NCI-H345 treated with DMSO at 0.1 percent for 48 hours (cell line): Measurements from ENCODE around the gene COX4I1.
"Not testable (repeated sequence)": the region's sequence is repeated elsewhere in the genome, so short reads cannot be mapped to it uniquely, and the experiment has no call there.

Experiments used
- DNase-seq: peaks from one replicate; lab custom pipeline; 2025; ENCODE audit not compliant: unreplicated experiment; lab: John Stamatoyannopoulos, UW

Gene COX4I1

DNA sequence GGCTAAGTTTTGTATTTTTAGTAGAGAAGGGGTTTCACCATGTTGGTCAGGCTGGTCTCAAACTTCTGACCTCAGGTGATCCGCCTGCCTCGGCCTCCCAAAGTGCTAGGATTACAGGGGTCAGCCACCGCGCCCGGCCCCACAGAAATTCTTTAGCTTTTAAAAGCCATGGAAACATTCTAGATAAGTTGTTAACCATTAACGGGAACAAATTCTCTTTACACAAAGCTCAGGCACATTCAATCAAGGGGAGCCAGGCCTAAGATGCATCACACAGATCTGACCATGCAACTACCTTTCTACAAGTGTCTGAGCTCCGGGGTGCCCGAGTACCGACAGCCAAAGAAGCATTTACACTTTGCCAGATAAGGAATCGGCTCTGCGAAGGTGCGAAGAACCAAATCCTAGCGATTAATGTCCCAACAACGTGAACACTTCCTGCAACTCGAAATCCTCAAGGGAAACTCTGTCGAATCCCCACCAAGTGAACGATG is 1.2 kb upstream of the COX4I1 start:
- no peak for DNase-seq

- no peak for DNase-seq
Observed at GRCh38 chr16:85798901-85799496, 496 bp upstream of the COX4I1 start.

- no peak for DNase-seq
Observed at GRCh38 chr16:85800321-85800669, 800 bp downstream of the COX4I1 start.

DNA sequence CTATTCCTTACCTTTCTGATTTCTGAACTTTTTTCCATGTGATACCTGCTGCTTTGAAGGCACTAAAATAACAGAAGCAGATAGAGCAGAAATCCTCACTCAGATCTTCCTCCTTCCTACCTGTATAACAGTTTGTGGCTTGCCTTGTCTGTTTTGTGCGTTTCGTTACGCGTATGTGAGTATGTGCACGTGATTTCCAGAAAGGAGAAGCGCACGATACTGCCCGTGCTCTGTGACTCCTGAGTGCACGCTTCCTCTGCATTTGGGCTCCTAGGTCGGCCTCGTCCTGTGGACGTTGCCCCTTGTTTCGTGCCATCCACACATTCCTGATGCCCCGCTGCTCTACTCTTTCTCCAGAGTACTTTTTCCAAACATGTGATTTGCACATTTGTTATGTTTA is 4.1 kb downstream of the COX4I1 start:
- DNase-seq: no peak

DNA sequence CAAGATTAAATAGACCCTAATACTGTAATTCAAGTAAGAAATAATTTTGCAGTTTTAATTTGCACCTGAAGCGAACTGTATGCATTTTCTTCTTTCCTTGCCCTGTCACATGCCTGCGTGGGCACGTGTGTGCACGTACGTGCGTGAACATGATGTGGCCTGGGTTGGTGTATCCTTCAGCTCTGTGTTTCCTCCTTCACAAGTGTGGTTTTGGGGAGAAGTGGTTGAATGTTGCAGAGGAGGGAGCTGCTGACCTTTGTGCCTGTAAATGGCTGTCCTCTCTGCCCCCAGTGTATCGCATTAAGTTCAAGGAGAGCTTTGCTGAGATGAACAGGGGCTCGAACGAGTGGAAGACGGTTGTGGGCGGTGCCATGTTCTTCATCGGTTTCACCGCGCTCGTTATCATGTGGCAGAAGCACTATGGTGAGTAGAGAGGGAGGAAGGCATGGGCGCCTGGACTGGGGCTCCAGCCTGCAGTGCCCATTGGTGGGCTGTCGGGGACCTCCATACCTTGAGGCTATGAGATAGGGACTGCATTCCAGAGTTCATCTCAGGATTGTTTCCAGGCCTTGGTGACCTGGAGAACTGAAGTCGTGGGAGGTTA is 6.0 kb downstream of the COX4I1 start:
- no peak for DNase-seq

DNA sequence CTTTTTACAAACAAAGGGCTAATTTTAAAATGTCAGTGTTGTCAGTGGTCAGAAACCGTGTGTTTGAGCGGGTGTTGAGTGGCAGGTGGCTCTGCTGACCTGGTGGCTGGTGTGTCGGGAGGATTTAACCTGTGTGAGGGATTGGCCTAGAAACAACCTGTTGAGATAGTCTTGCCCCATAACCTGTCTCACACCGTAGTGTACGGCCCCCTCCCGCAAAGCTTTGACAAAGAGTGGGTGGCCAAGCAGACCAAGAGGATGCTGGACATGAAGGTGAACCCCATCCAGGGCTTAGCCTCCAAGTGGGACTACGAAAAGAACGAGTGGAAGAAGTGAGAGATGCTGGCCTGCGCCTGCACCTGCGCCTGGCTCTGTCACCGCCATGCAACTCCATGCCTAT is 7.0 kb downstream of the COX4I1 start:
- no peak for DNase-seq

- DNase-seq: not testable (repeated sequence)
Observed at GRCh38 chr16:85807340-85807739, 7.8 kb downstream of the COX4I1 start.

- not testable (repeated sequence) for DNase-seq
Observed at GRCh38 chr16:85808104-85808503, 8.6 kb downstream of the COX4I1 start.

DNA sequence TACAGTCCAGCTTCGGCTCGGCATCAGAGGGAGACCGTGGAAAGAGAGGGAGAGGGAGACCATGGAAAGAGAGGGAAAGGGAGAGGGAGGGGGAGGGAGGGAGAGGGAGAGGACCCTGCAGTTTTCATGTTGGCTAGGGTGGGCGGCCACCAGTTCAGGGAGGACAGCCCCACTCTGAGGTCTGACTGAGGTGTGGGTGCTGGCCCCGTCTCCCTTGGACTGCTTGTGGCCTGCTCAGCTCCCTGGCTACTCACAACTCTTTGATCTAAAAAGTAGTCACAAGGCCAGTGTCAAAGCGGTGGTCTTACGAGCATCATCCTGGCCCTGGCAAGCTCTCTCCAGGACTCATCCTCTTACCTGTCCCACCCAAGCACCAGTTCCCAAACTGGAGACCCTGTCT is 9.4 kb downstream of the COX4I1 start:
- DNase-seq: no peak

DNA sequence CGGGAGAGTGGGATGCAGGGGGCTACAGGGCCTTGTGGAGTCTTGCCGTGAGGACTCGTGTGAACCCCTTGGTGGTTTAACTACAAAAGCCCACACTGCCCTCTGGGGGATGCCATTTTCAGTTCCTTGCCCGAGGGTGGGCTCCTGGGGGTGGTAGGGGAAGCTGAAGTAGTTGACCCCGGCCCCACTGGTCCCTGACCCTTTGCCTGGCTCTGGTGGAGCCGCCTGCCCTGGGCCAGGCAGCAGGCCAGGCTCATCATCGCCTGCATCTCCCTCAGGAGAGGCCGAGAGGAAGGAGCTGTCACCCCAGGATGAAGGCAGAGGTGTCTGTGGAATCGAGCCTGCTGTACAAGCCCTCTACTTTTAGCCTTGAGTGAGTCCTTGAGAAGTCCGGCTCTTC is 10.2 kb downstream of the COX4I1 start:
- DNase-seq: no peak

DNA sequence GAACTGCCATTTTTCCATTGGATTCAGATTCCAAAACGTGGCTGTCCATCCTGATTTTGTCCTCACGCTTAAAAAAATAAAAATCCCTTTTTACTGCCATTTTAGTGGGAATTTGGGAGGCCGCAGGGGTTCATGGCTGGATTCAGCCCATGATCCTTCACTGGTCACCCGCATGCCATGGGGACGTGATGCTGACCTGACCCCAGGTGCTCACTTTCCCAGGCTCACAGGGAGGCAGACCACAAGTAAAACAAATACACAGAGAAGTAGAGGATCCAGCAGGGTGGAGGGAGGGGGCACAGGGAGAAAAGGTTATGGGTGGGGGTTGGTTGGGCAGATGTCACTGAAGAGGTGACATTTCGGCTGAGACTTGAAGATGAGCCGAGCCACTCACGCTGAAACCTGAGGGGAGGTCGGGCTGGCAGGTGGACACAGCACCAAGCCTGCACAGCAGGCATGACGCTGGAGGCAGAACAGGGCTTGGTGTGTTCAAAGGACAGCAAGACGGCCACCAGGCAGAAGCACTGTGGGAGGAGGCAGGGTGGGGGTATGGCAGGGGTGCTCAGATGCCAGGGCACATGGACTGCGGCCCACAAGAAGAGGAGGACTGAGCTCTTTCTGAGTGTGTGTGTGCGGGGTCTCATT is 10.7 kb downstream of the COX4I1 start:
- no peak for DNase-seq

DNA sequence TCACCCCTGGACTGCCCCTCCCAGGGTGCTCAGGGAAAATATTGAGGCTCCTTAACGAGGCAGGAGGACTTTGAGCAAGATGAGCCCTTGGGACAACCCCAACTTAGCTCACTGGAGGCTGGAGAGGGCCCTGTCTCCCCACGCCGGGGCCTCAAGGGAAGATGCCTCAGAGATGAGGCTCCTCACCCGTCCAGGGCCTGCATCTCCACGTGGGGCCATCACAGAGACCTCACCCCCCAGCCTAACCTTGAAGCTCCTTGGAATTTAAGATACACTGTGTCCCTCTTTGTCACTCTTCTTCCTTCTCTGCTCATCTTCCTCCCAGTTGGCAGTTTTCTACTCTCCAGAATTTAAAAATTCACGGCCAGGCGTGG is 11.2 kb downstream of the COX4I1 start:
- no peak for DNase-seq

DNA sequence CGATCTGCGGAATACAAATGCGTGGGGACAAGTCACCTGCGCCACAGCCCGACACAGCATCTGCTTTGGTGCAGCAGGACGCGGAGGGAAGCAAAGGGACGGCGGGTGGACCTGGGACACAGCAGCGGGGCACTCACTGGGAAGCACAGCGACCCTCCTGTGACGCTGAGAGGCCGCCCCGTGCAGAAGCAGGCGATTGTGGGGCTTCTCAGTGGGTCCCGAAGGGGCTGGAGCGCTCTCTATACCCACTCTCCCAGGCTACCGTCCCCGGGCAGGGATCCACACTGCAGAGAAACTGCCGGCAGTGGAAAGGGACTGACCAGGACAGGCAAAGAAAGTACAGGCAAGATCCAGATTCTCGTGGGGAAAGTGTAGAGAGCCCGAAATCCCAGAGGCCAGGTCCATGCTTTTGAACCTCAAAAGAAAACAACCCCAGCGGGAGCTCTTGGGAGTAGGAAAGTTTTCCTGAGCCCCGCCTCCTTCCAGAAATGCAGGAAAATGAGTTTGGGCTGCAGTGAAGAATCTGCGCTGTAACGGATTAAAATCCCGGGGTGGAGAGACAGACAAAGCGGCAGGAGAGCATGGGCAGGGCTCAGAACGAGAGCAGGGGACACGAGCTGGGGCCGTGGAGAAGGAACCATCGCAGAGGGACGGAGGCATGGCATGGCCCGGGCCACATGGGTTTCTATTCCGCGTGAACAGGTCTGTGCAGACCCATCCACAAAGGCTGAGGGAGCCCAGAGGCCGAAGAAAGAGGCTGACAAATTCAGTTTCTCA is 12.7 kb downstream of the COX4I1 start:
- no peak for DNase-seq

DNA sequence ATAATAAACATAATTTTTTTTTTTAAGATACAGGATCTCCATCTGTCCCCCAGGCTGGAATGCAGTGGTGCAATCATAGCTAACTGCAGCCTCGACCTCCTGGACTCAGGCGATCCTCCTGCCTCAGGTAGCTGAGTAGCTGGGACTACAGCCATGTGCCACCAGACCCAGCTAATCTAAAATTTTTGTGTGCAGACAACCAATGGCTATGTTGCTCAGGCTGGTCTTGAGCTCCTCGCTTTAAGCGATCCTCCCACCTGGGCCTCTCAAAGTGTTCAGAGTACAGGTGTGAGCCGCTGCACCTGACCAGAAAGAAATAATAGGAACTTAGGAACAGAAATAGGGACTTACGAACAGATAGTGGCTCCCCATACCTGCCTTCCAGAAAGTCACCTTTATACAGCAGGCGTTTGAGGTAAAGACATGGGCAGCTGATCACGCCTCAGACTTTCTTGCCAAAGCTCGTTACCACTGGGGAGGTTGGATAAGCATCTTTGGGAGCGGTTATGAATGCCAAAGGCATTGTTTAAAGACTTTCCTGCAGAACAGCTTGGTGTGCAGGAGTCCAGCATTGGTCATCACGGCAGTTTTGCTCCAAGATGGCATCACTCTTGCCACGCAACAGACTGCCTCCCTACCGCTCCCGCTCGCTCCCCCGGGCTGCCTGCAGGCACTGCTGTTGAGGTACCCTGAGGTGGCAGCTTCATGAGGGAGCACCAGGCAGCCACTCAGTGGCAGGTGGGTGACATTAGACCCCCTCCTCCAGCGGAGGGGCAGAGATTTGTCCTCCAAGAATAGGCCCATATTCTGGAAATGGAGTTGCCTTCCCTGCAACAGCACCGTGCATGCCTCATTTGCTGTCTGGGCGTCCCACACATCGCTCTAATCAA is 13.6 kb downstream of the COX4I1 start:
- DNase-seq: no peak

DNA sequence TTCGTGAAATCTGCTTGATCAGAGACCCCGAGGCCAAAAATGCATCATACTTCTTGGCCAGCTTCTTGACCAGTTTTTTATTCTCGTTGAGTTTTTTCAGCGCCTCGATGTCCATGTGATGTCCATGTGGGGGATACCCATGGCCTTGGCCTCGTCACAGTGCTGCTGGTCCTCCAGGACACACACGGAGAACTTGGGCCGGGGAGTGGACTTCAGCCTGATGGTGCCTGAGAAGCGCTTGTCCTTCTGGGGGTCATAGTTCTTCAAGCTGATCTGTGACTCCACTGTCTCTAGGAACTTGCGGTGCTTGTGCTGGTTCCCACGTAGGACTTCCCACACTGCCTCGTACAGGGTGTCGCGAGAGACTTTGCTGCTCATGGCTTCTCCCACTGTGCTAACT is 16.7 kb downstream of the COX4I1 start:
- no peak for DNase-seq

DNA sequence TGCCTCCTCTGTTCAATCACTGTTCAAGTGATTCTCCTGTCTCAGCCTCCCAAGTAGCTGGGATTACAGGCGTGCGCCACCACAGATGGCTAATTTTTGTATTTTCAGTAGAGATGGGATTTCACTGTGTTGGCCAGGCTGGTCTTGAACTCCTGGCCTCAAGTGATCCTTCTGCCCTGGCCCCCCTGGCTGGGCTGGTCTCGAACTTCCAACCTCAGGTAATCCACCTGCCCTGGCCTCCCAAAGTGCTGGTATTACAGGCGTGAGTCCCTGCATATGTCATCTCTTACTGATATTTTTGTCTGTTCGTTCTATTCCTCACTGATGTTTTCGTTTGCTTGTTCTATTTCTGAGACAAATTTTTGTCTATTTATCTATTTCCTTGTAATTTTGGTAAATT is 17.7 kb downstream of the COX4I1 start:
- DNase-seq: not testable (repeated sequence)

GRCh38 chr16:85819245-85819644 is 19.8 kb downstream of the COX4I1 start:
- DNase-seq: peak; percentile 10

DNA sequence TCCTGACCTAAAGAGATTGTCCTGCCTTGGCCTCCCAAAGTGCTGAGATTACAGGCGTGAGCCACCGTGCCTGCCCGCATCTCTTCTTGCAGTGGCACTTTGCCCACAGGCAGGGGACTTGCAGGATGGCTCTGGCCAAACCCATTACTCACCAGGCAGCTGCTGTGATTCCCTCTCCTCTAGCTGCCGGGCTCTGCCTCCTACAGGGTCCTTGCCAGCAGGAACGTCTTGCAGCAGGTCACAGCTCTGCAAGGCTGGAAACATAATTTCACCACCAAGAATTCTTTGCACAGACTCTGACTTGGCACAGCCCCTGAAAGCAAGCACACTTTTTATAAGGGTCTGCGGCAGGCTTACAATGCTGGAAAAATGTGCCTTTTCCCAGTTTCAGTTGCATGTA is 20.3 kb downstream of the COX4I1 start:
- DNase-seq: no peak

- DNase-seq: no peak
Observed at GRCh38 chr16:85820604-85821372, 21.3 kb downstream of the COX4I1 start.
